Adrenal gland (tissue), 5 donors: Measurements from ENCODE around the gene IFRD2.

Experiments used
- POLR2A ChIP-seq, 2 donors: fragments of 450-650 bp; IDR thresholded peaks; one replicate each; pipeline ENCODE4 v1.6.1; 2017; ENCODE audit warnings: antibody characterized with exemption in 2 of 2, mild to moderate bottlenecking in 2 of 2, moderate library complexity in 1 of 2
- TF ChIP-seq, protein P1 (sequence below), 6 experiments: fragments of 450-650 bp in 4 of 6; fragments of 200-600 bp in 2 of 6; sonication (generic) in 1 of 6; IDR thresholded peaks; 1 replicate in 5 of 6; 2 replicates in 1 of 6; pipeline versions ENCODE4 v1.5.1 to v1.8.0; 2016 to 2021; ENCODE audit warnings: antibody characterized with exemption in 6 of 6, mild to moderate bottlenecking in 2 of 6, moderate library complexity in 1 of 6
- donor health status: DM: no; HTN: no; CAD: no.

DNA sequence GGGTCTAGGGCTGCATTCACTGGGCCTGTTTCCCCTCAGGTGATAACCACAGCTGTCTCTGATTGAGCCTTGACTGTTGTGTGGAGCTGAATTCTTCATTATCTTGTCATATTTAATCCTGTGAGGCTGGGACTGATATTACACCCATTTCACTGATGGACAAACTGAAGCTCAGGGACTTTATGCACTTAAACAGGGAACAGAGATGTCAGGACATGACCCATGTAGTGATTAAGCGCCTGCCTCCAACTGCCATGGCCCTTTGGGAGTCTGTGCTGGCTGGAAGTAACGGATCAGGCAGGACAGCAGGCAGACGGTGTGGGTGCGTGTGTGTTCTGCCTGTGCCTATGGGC, 48.7 kb downstream of the IFRD2 start:
- TF ChIP-seq, protein P1, sequence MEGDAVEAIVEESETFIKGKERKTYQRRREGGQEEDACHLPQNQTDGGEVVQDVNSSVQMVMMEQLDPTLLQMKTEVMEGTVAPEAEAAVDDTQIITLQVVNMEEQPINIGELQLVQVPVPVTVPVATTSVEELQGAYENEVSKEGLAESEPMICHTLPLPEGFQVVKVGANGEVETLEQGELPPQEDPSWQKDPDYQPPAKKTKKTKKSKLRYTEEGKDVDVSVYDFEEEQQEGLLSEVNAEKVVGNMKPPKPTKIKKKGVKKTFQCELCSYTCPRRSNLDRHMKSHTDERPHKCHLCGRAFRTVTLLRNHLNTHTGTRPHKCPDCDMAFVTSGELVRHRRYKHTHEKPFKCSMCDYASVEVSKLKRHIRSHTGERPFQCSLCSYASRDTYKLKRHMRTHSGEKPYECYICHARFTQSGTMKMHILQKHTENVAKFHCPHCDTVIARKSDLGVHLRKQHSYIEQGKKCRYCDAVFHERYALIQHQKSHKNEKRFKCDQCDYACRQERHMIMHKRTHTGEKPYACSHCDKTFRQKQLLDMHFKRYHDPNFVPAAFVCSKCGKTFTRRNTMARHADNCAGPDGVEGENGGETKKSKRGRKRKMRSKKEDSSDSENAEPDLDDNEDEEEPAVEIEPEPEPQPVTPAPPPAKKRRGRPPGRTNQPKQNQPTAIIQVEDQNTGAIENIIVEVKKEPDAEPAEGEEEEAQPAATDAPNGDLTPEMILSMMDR (IDR thresholded peaks at IDR 0.05): no peak
- no peak for TF ChIP-seq POLR2A (IDR thresholded peaks at IDR 0.05)
